HTERT RPE-1 (cell line): ENCODE measurements around the gene PACRG.
"Not testable (repeated sequence)": the region's sequence is repeated elsewhere in the genome, so short reads cannot be mapped to it uniquely, and the experiment has no call there.

Experiments
- in situ Hi-C: fragments of 300-500 bp; cut with MboI; formaldehyde crosslinking; loops from 4 replicates; pipeline ENCODE4 v1.14.3; 2020; ENCODE audit warnings: low sequenced_read_pairs

The PACRG gene

DNA sequence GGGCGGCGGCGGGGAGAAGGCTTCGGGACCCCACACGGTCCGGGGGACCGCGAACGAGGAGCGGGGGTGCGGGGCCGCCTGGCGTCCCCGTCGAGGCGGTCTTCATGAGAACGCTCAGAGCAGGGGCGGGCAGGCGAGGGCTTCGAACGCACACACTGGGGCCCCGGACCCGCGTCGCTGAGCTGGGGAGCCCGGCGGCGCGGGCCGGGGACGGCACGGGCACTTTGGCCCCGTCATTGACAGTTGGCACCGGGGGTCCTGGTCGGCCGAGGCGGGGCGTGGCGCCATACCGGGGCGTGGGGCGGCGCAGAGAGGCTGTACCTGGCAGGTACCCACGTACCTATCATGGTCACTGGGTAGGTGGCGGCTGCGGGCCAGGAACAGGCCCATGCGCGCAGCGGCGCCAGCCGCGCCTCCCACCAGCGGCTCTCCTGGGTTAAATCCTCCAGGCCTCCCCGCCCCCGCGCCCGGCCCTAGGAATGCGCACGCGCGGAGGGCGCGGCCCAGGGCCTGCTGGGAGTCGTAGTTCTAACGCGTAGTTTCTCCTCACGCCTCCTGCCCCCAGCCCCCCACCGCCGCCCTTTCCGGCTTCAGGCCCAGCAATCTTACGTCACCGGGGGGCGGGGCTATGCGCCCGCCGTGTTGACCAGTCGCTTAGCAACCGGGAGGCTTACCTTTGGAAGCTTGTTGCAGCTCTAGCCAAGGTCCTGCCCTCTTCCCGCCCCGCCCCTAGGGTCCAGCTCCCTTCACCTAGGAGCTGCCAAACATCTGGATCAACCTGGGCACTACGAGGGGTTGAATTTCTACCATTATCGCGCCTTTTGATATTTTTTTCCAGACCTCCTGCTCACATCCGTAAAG, at the start of gene PACRG, which contains the start of gene PRKN:
Gene PACRG (plus strand): TSS at position 653 of the 861 bp plus-strand sequence.
Gene PRKN (minus strand): TSS at position 445 of the 861 bp plus-strand sequence.
- in situ Hi-C loops, result no loop called here

- in situ Hi-C loops, result not testable (repeated sequence)
Observed at GRCh38 chr6:162678896-162679295, 48.9 kb upstream of the PACRG start.

DNA sequence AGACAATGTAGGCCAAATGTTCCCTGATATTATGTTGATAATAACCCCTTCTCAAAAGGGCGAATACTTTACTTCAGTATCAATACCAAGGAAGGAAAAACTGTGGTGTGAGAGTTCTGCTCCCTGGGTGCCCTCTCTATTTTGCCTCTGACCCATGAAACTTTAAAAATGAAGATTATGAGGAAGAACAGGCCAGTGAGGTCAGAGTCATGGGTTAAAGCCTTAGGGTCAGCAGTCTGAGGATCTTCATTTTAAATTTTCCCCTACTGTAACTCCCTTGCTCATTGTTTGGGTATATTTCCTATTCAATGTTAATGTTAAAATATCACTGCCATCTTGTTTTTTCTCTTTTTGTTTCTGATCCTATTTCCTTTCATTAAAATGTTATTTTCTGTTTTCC, 48.1 kb upstream of the PACRG start:
- in situ Hi-C loops, result no loop called here

DNA sequence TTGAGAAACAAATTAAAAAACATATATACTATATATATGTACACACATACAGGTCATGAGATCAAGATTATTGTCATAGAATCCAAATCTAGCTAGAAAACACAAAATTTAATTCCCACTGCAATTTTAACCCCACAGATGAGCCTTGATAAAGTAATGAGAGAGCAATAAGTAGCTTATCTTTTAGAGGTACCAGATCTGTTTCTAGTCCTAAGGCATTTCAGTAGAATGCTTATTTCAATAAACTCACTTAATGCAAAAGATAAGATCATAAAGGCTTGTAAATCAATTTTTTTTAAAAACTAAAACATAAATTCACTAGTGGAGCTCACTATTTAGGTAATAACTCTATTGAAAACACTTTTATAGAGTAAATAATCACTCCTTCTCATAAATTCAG, 47.4 kb upstream of the PACRG start:
- in situ Hi-C loops, result no loop called here

DNA sequence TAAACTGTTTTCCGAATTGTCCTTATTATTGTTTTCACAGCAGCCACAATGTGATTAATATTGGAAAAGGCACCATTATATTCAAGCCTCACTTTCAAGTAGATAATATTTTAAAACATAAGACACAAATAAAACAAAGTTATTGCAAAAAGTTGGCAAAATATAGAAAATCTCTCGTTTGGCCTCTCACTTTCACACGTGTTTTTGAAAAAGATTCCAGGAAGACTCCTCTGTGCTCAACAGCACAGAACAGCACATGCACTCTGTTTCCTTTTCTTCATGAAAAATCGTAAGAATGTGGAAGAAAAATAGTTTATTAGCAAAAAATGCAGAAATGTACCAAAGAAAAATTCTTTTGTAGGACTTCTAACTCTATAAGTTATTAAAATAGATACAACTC, 46.9 kb upstream of the PACRG start:
- in situ Hi-C loops, result no loop called here

GRCh38 chr6:162681447-162681846, 46.3 kb upstream of the PACRG start:
- in situ Hi-C loops, result no loop called here

DNA sequence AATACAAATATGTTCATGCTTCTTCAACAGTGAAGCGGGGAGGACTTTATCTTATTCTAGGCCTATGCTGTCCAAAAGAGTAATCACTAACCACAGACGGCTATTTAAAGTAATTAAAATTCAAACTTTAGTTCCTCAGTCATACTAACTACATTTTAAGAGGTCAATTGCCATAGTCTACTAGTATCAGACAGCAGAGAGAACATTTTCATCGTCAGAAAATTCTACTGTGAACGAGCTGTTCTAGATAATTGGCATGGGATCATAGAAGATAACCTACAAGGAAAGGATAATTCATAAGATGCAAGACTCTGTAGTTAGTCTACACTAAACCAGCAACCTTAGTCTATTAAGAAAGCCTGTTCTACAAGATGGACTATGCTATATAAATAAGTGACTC, 44.6 kb upstream of the PACRG start:
- in situ Hi-C loops, result no loop called here

- in situ Hi-C loops, result no loop called here
Observed at GRCh38 chr6:162684052-162684451, 43.7 kb upstream of the PACRG start.

DNA sequence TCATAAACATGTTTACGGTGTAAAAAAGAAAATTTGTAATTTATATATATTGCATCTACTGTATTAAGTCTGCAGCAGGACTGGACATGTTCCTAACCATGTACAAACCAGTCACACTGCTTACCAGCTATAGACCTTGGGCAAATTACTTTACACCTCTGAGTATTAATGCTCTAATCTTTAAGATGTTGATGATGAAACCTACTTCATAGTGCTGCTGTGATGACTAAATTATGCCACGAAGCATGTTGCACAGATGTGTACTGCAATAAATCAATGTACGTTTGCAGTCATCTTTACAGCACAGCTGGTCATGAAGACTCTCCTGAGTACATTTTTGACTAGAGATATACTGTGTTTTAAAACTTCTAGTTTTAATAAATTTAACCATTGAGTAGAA, 42.8 kb upstream of the PACRG start:
- in situ Hi-C loops, result no loop called here

GRCh38 chr6:162685586-162685985, 42.2 kb upstream of the PACRG start:
- in situ Hi-C loops, result no loop called here

GRCh38 chr6:162688751-162689345, 38.9 kb upstream of the PACRG start:
- in situ Hi-C loops, result no loop called here

DNA sequence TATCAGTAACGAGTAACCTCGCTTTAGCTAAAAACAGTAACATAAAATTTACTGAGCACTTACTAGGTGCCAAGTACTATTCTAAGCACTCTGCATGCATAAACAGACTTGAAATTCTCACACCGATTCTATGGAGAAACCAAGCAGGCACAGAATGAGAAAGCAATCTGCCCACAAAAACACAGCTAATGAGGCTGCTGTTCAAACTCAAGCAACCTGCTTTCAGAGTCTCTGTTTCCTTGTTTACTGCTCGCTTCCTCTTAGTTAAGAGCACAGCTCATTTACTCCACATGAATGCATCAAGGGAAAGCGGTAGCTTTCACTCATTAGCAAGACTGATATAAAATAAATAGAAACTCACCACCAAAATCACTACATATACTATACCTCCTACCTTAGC, 37.6 kb upstream of the PACRG start:
- in situ Hi-C loops, result no loop called here

DNA sequence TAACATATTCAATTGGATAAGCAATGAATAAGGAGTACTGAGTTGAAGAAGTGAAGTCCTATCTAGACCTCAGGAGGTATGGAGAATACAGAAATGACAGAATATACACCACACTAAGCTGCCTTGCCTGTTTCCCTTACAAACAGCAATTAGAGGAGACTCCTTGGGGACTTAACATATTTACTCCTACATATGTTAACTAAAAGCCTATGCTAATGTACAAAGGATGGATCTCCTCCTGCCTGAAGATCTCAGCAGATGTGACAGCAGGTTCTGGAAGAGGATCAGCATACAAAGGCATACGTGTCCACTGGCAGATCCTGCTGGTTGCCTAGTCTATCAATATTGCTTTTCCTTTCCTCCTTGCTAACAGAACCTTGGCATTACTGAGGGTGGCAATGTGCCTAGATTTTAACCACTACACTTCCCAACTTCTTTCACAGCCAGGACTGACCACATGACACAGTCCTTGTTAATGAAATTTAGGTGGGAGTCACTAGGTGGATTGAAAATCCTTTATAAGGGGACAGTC, 29.8 kb upstream of the PACRG start:
- in situ Hi-C loops, result no loop called here

DNA sequence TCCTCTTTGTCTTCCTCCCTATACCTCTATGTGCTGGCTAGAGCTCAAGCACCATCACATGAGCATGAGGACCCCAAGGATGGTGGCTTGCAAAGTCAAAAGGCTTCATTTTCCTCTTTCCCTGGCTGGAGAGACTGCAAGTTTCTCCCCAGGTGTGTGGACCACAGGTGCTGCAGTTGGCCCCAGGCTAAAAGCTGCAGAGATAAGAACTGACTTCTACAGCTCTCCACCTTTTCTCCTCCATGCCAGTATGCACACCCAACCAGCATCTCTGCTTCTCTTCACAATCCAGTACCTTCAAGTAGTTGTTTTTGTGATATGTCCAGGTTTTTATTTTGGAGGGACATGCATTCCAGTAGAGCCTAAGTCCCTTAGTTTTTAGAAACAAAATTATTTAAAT, 29.3 kb upstream of the PACRG start:
- in situ Hi-C loops, result no loop called here

- in situ Hi-C loops, result no loop called here
Observed at GRCh38 chr6:162699961-162700360, 27.8 kb upstream of the PACRG start.

- in situ Hi-C loops, result no loop called here
Observed at GRCh38 chr6:162700966-162701365, 26.8 kb upstream of the PACRG start.

GRCh38 chr6:162701551-162701950, 26.2 kb upstream of the PACRG start:
- in situ Hi-C loops, result no loop called here

DNA sequence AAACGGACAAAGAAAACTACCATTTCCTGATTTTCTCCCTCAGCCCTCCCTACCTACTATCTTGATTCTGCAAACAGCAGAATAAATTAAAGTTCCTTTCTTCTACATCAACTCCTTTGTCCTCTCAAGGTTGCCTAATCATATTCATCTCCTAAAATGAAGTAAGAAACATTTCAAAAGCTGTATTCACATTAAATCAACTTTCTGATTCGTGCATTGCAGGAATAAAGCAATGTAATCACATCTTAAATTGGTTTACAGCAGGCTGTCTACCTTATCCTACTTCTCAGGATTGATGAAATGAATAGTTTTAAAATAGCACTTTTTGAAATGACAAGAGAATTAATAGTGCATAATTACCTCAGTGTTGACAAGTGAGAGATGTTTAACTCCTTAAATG, 25.3 kb upstream of the PACRG start:
- in situ Hi-C loops, result no loop called here

GRCh38 chr6:162704001-162704400, 23.8 kb upstream of the PACRG start:
- in situ Hi-C loops, result no loop called here

DNA sequence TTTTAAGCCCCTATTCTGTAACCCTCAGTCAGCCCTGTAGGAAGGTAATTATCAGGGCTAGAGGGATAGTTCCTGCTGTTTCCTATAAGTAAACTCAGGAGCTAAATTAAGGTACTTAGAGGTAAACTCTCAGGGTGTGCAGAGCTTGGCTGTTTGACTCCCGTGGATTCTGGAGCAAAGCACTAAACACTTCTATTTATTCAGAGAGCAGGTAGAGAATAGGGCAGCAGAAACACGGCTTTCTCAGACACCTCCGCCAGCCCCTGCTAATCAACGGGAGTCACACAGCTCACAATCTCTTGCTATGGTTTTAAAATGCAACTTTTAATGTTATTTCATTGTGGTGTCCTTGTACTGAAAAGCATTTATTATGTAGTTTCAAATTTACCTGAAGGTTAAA, 22.0 kb upstream of the PACRG start:
- in situ Hi-C loops, result no loop called here

- in situ Hi-C loops, result no loop called here
Observed at GRCh38 chr6:162706232-162706631, 21.5 kb upstream of the PACRG start.

DNA sequence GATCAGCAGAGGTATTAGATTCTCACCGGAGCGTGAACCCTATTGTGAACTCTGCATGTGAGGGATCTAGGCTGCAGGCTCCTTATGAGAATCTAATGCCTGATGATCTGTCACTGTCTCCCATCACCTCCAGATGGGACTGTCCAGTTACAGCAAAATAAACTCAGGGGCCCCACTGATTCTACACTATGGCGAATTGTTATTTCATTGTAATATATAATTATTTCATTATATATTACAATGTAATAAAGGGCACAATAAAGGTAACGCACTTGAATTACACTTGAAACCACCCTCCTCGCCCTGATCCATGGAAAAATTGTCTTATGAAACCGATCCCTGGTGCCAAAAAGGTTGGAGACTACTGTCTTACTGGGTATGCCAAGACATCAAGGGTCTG, 18.8 kb upstream of the PACRG start:
- in situ Hi-C loops, result no loop called here
